H1 (cell line): Measurements from ENCODE around the gene KIF1C. TPM values are rescaled to one million over a fixed set of nuclear protein-coding genes. Genes with fewer than 3 reads are reported as not detected.
A peak's percentile ranks its signal among the peaks of the same experiment; 100 is the strongest.

ENCODE experiments used
- CTCF ChIA-PET: fragments of 300-600 bp; sonication (Branson Sonifier 250); formaldehyde crosslinking; loops from one replicate; lab custom pipeline; 2021; ENCODE audit not compliant: partially characterized antibody; lab: Charles Lee
- POLR2A ChIA-PET: fragments of 300-600 bp; sonication (Branson Sonifier 250); formaldehyde crosslinking; loops from one replicate; lab custom pipeline; 2021; ENCODE audit warnings: inconsistent platforms; ENCODE audit not compliant: partially characterized antibody; lab: Charles Lee
- DNase-seq, 2 experiments: peaks; one replicate each; pipeline versions ENCODE4 v3.0.0 to v3.0.0-alpha.2; 2010 to 2022; ENCODE audit warnings: low spot score in 2 of 2, low read depth in 1 of 2, mixed read lengths in 1 of 2
- FAIRE-seq: peaks from 2 replicates; lab custom pipeline; 2011; peaks lifted over from hg19 to GRCh38; lab: Jason Lieb, UNC
- H2AFZ ChIP-seq: 2 replicates; pipeline ENCODE4 v1.8.1; 2012; ENCODE audit warnings: low read length, inconsistent platforms
- H2AK5ac ChIP-seq: 2 replicates; pipeline ENCODE4 v1.6.1; 2013; ENCODE audit warnings: low read depth, low read length
- H2BK120ac ChIP-seq: replicated peaks from 2 replicates; pipeline ENCODE3; 2013; ENCODE audit warnings: low read depth, low read length, inconsistent platforms
- H2BK12ac ChIP-seq: 2 replicates; pipeline ENCODE4 v1.6.1; 2013; ENCODE audit warnings: low read depth, low read length
- H2BK15ac ChIP-seq: 2 replicates; pipeline ENCODE4 v1.6.1; 2013; ENCODE audit warnings: low read length
- H2BK20ac ChIP-seq: 2 replicates; pipeline ENCODE4 v1.6.1; 2013; ENCODE audit warnings: low read length
- H2BK5ac ChIP-seq: 2 replicates; pipeline ENCODE4 v1.6.1; 2013; ENCODE audit warnings: low read depth, low read length
- H3K14ac ChIP-seq: 2 replicates; pipeline ENCODE4 v1.6.1; 2013; ENCODE audit warnings: inconsistent platforms; ENCODE audit not compliant: insufficient read length
- H3K18ac ChIP-seq: 2 replicates; pipeline ENCODE4 v1.6.1; 2013; ENCODE audit warnings: low read length; ENCODE audit errors: extremely low read depth
- H3K23ac ChIP-seq: 2 replicates; pipeline ENCODE4 v1.6.1; 2013; ENCODE audit warnings: inconsistent platforms; ENCODE audit not compliant: insufficient read length
- H3K23me2 ChIP-seq: 2 replicates; pipeline ENCODE4 v1.6.1; 2013; ENCODE audit warnings: low read depth, low read length
- H3K27ac ChIP-seq: 2 replicates; pipeline ENCODE4 v1.6.1; 2011; ENCODE audit warnings: low read depth, low read length, inconsistent platforms
- H3K27me3 ChIP-seq, 4 experiments: replicated peaks in 1 of 4; 1 replicate in 1 of 4; 2 replicates in 3 of 4; pipeline versions ENCODE4 v1.6.1 to v1.8.1; 2011 to 2013; ENCODE audit warnings: low read length in 3 of 4, mild to moderate bottlenecking in 3 of 4, inconsistent platforms in 2 of 4, mixed read lengths in 2 of 4, moderate library complexity in 1 of 4; ENCODE audit not compliant: control insufficient read depth in 3 of 4, insufficient read depth in 3 of 4; ENCODE audit errors: extremely low read depth in 1 of 4
- H3K36me3 ChIP-seq, 4 experiments: 2 replicates each; pipeline versions ENCODE4 v1.6.1 to v1.8.1; 2011 to 2013; ENCODE audit warnings: mild to moderate bottlenecking in 4 of 4, low read length in 3 of 4, moderate library complexity in 2 of 4, control low read depth in 1 of 4, inconsistent platforms in 1 of 4; ENCODE audit not compliant: insufficient read depth in 4 of 4, control insufficient read depth in 2 of 4
- H3K4ac ChIP-seq: replicated peaks from 2 replicates; pipeline ENCODE3; 2013; ENCODE audit warnings: low read length, low read depth, mixed read lengths, inconsistent platforms; ENCODE audit not compliant: insufficient read length
- H3K4me1 ChIP-seq, 4 experiments: replicated peaks in 1 of 4; 1 replicate in 1 of 4; 2 replicates in 3 of 4; pipeline versions ENCODE4 v1.6.1 to v1.8.1; 2011 to 2013; ENCODE audit warnings: low read length in 3 of 4, inconsistent platforms in 2 of 4, mixed read lengths in 1 of 4; ENCODE audit not compliant: insufficient read depth in 4 of 4, control insufficient read depth in 3 of 4
- H3K4me2 ChIP-seq, 2 experiments: 2 replicates each; pipeline versions ENCODE4 v1.6.1 to v1.8.1; 2011 to 2013; ENCODE audit warnings: low read depth in 2 of 2, low read length in 2 of 2, control low read depth in 1 of 2, inconsistent platforms in 1 of 2, mild to moderate bottlenecking in 1 of 2; ENCODE audit not compliant: insufficient read depth in 1 of 2
- H3K4me3 ChIP-seq, 4 experiments: fragments of 200-600, 300-600 bp in 1 of 4; sonication (generic), shearing (Covaris generic), sonication (Bioruptor Twin) in 1 of 4; 2 replicates each; pipeline versions ENCODE4 v1.5.1 to v1.8.1; 2011 to 2016; ENCODE audit warnings: low read length in 4 of 4, low read depth in 3 of 4, control low read depth in 2 of 4, inconsistent platforms in 2 of 4, mild to moderate bottlenecking in 2 of 4, mixed read lengths in 1 of 4, moderate library complexity in 1 of 4; ENCODE audit not compliant: insufficient read depth in 2 of 4; ENCODE audit errors: extremely low read depth in 1 of 4
- H3K56ac ChIP-seq: replicated peaks from 2 replicates; pipeline ENCODE3; 2013; ENCODE audit warnings: low read depth, mild to moderate bottlenecking, mixed read lengths, low read length, inconsistent platforms; ENCODE audit not compliant: insufficient read length
- H3K79me1 ChIP-seq: 2 replicates; pipeline ENCODE4 v1.6.1; 2013; ENCODE audit warnings: low read depth, low read length, control low read depth
- H3K79me2 ChIP-seq, 2 experiments: 2 replicates each; pipeline versions ENCODE4 v1.6.1 to v1.8.1; 2012 to 2013; ENCODE audit warnings: low read length in 2 of 2, mild to moderate bottlenecking in 2 of 2, inconsistent platforms in 1 of 2; ENCODE audit not compliant: insufficient read depth in 2 of 2, control insufficient read depth in 1 of 2
- H3K9ac ChIP-seq, 4 experiments: replicated peaks in 1 of 4; 1 replicate in 1 of 4; 2 replicates in 3 of 4; pipeline versions ENCODE4 v1.6.1 to v1.8.1; 2011 to 2013; ENCODE audit warnings: low read depth in 3 of 4, low read length in 3 of 4, control low read depth in 2 of 4, mild to moderate bottlenecking in 2 of 4, moderate library complexity in 2 of 4, inconsistent platforms in 1 of 4; ENCODE audit errors: extremely low read depth in 1 of 4
- H3K9me3 ChIP-seq, 2 experiments: 2 replicates each; pipeline versions ENCODE4 v1.6.1 to v1.8.1; 2012 to 2013; ENCODE audit warnings: mild to moderate bottlenecking in 2 of 2, moderate library complexity in 2 of 2, control low read depth in 1 of 2, inconsistent platforms in 1 of 2, low read depth in 1 of 2, low read length in 1 of 2, mixed read lengths in 1 of 2; ENCODE audit not compliant: insufficient read depth in 2 of 2
- H4K20me1 ChIP-seq, 2 experiments: replicated peaks in 1 of 2; 2 replicates each; pipeline versions ENCODE3 to v1.8.1; 2011 to 2013; ENCODE audit warnings: inconsistent platforms in 2 of 2, low read length in 2 of 2, mild to moderate bottlenecking in 1 of 2; ENCODE audit not compliant: insufficient read depth in 2 of 2, control insufficient read depth in 1 of 2
- H4K5ac ChIP-seq: 2 replicates; pipeline ENCODE4 v1.6.1; 2013; ENCODE audit warnings: low read length, low read depth, mixed read lengths, inconsistent platforms; ENCODE audit not compliant: insufficient read length
- H4K8ac ChIP-seq: 2 replicates; pipeline ENCODE4 v1.8.0; 2013; ENCODE audit warnings: mild to moderate bottlenecking, moderate library complexity, low read length, inconsistent platforms; ENCODE audit not compliant: insufficient read depth; ENCODE audit errors: extremely low read depth
- H4K91ac ChIP-seq: replicated peaks from 2 replicates; pipeline ENCODE3; 2013; ENCODE audit warnings: low read length, mixed read lengths, inconsistent platforms; ENCODE audit not compliant: insufficient read length
- ATF3 ChIP-seq: IDR thresholded peaks from 2 replicates; pipeline ENCODE4 v1.6.1; 2011; ENCODE audit warnings: low read depth, mild to moderate bottlenecking, low read length; ENCODE audit not compliant: insufficient read depth
- EZH2 ChIP-seq: fragments of 200-600 bp; sonication (generic); IDR thresholded peaks from 2 replicates; pipeline ENCODE4 v1.7.1; 2012; ENCODE audit warnings: low read depth, mild to moderate bottlenecking, moderate library complexity, low read length, inconsistent platforms; ENCODE audit not compliant: severe bottlenecking
- JUN ChIP-seq: IDR thresholded peaks from 2 replicates; pipeline ENCODE4 v1.6.1; 2011; ENCODE audit warnings: low read depth, mild to moderate bottlenecking, improper control_type of control experiment, low read length
- NRF1 ChIP-seq: IDR thresholded peaks from 2 replicates; pipeline ENCODE4 v1.6.1; 2011; ENCODE audit warnings: mild to moderate bottlenecking, low read depth, low read length, improper control_type of control experiment
- RFX5 ChIP-seq: IDR thresholded peaks from 2 replicates; pipeline ENCODE4 v1.6.1; 2011; ENCODE audit warnings: low read depth, low read length, improper control_type of control experiment, borderline replicate concordance
- SAP30 ChIP-seq: fragments of 300-600 bp; sonication (generic); IDR thresholded peaks from 2 replicates; pipeline ENCODE4 v1.7.1; 2012; ENCODE audit warnings: low read length, moderate library complexity, mild to moderate bottlenecking, inconsistent platforms; ENCODE audit not compliant: insufficient read depth, insufficient replicate concordance
- TAF1 ChIP-seq: IDR thresholded peaks from 2 replicates; pipeline ENCODE4 v1.6.1; 2011; ENCODE audit warnings: mild to moderate bottlenecking, low read depth, low read length
- ZNF274 ChIP-seq: IDR thresholded peaks from 2 replicates; pipeline ENCODE4 v1.7.0; 2012; ENCODE audit warnings: low read length, borderline replicate concordance; ENCODE audit errors: extremely low read depth
- WGBS, 2 experiments: shearing (Covaris generic) in 1 of 2; methylation state at CpG; one replicate each; pipeline versions ENCODE4 v1.1.6 to v1.1.7; 2013 to 2015; ENCODE audit warnings: low lambda C conversion rate in 2 of 2, mixed read lengths in 2 of 2, inconsistent platforms in 1 of 2, low coverage in 1 of 2, missing lambda C conversion rate in 1 of 2; ENCODE audit not compliant: insufficient replicate concordance in 2 of 2, insufficient coverage in 1 of 2, insufficient read length in 1 of 2; ENCODE audit errors: extremely low coverage in 1 of 2, missing lambda C conversion rate in 1 of 2; 5-methylcytosine and 5-hydroxymethylcytosine counted together
- polyA plus RNA-seq, 7 experiments: library from polyadenylated mRNA; depleted of rRNA in 3 of 7; stranded (reverse) in 5 of 7; unstranded in 2 of 7; fragments of >200 nt in 5 of 7; fragments of 200-250 nt in 2 of 7; gene quantifications; 1 replicate in 5 of 7; 2 replicates in 1 of 7; 4 replicates in 1 of 7; pipeline versions ENCODE4 v1.2.1 to v1.2.3, GENCODE V29; 2011 to 2013; ENCODE audit warnings: missing spikeins in 2 of 7, mixed read lengths in 2 of 7
- total RNA-seq: library from RNA; stranded (reverse); fragmentation: NEBNext Ultra II Directional; extraction: Animal tissue kit (Norgen Biotek cat#: 25700); gene quantifications from 2 replicates; pipeline ENCODE4 v1.2.1, GENCODE V29; 2021
- TF ChIP-seq, protein P1 (sequence below), 3 experiments: IDR thresholded peaks; 1 replicate in 2 of 3; 2 replicates in 1 of 3; pipeline versions ENCODE4 v1.5.1 to v1.6.1; 2011; ENCODE audit warnings: low read length in 3 of 3, mild to moderate bottlenecking in 3 of 3, inconsistent platforms in 2 of 3, low read depth in 1 of 3, moderate library complexity in 1 of 3; ENCODE audit not compliant: insufficient read depth in 1 of 3; ENCODE audit errors: control extremely low read depth in 1 of 3

KIF1C gene
- total and polyA plus RNA-seq, 2 of the 8 experiments (the other 6 are each of a cell fraction or from before 2014, with no cell fraction given): 14.3 to 114 TPM

DNA sequence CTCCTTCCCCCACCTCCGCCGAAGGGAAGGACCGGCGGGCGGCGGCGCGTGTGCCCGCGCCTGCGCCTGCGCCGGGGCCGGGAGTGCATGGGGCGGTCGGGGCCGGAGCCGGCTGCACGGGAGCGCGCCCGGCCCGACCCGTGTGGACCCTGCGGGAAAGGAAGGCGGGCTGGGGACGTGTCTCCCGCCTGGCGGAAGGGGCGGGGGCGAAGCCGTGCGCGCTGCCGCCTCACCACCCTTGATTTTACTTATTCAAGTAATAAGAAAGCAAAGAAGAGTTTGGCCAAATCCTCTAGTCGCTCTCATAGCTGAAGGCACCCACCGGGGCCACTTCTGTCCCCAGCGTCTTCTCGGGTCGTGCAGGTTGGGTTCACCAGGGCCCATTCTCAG is 48.8 kb upstream of the KIF1C start:
- Histone ChIP-seq H3K23me2 (peaks cover 18% of the 10 kb centered on the region), H4K8ac (peak overlapping the region; percentile 73; the same call in 1 of the 2 replicates), H2BK120ac (peak overlapping the region; percentile 35), H2BK20ac (no peak overlapping the region), H3K9me3 (no peaks in the 10 kb centered on the region), H3K27ac (peak overlapping the region; percentile 94; the same call in 1 of the 2 replicates), H4K5ac (peak overlapping the region; percentile 97), H3K14ac (no peak overlapping the region), H2BK5ac (peak overlapping the region; percentile 94), H3K56ac (peak overlapping the region; percentile 93), H2BK12ac (0 out of 2 replicates have a peak overlapping the region, but pooled peaks have one; percentile 85), H3K4me1 (peaks cover 4 to 17% (median 12%) of the 10 kb centered on the region in 4 experiments), H2BK15ac (peak overlapping the region; percentile 81; the same call in 1 of the 2 replicates), H4K91ac (peak overlapping the region; percentile 94), H3K18ac (peak overlapping the region; percentile 97), H3K4me3 (peak overlapping the region; percentile 87 to 99 (median 96)), H3K79me1 (0 out of 2 replicates have a peak, but pooled peaks cover 2% of the 10 kb centered on the region), H3K36me3 (peaks cover 2 to 28% (median 22%) of the 10 kb centered on the region in 4 experiments), H2AK5ac (no peak overlapping the region), H3K79me2 (peaks cover 8 to 39% of the 10 kb centered on the region in 2 experiments), H4K20me1 (peaks cover 16 to 18% of the 10 kb centered on the region in 2 experiments), H2AFZ (no peak overlapping the region), H3K27me3 (no peaks in the 10 kb centered on the region), H3K9ac (peak overlapping the region in 3 of 4 experiments; percentile 75 to 93 (median 77); a peak in 6 of 7 replicates), H3K4me2 (peak overlapping the region; percentile 87 to 95), H3K4ac (peak overlapping the region; percentile 62), H3K23ac (no peak overlapping the region)
- POLR2A ChIA-PET: interaction anchor here (0.6 to 32.4 kb wide), 19 partner anchors 2 to 338 kb away, joined by 3 to 987 read pairs (median 5); partner anchors contain the start of genes C17orf107, CAMTA2, ENO3 and GP1BA
- 0% methylated on average over 26 of the region's 40 CpGs; no CpG with 5 or more reads in 1 of the 2 experiments for WGBS, 2 experiments
- FAIRE-seq: no peak
- CTCF ChIA-PET: interaction anchor here (1.0 to 2.1 kb wide), 2 partner anchors 9 to 18 kb away, joined by 3 to 5 read pairs; partner anchors contain the start of genes RNF167 and SLC25A11
- peak in 1 of 2 experiments; percentile 85 for DNase-seq
- TF ChIP-seq SAP30 (no peak), ATF3 (no peak), JUN (no peak), ZNF274 (no peak), NRF1 (peak; percentile 67), EZH2 (no peak), RFX5 (no peak), TAF1 (no peak)
- TF ChIP-seq, protein P1, sequence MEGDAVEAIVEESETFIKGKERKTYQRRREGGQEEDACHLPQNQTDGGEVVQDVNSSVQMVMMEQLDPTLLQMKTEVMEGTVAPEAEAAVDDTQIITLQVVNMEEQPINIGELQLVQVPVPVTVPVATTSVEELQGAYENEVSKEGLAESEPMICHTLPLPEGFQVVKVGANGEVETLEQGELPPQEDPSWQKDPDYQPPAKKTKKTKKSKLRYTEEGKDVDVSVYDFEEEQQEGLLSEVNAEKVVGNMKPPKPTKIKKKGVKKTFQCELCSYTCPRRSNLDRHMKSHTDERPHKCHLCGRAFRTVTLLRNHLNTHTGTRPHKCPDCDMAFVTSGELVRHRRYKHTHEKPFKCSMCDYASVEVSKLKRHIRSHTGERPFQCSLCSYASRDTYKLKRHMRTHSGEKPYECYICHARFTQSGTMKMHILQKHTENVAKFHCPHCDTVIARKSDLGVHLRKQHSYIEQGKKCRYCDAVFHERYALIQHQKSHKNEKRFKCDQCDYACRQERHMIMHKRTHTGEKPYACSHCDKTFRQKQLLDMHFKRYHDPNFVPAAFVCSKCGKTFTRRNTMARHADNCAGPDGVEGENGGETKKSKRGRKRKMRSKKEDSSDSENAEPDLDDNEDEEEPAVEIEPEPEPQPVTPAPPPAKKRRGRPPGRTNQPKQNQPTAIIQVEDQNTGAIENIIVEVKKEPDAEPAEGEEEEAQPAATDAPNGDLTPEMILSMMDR (IDR thresholded peaks at IDR 0.05; ENCODE audit: control extremely low read depth in 1 of 3, insufficient read depth in 1 of 3, low read depth in 1 of 3, low read length in 3 of 3): no peak
